ENCODE results near the gene DEAF1. TPM values are rescaled to one million over a fixed set of nuclear protein-coding genes. Genes with fewer than 3 reads are reported as not detected.
A peak's percentile ranks its signal among the peaks of the same experiment; 100 is the strongest.

DEAF1 gene
- total RNA-seq, 1 experiment from 2014 or later: 74.6 TPM

DNA sequence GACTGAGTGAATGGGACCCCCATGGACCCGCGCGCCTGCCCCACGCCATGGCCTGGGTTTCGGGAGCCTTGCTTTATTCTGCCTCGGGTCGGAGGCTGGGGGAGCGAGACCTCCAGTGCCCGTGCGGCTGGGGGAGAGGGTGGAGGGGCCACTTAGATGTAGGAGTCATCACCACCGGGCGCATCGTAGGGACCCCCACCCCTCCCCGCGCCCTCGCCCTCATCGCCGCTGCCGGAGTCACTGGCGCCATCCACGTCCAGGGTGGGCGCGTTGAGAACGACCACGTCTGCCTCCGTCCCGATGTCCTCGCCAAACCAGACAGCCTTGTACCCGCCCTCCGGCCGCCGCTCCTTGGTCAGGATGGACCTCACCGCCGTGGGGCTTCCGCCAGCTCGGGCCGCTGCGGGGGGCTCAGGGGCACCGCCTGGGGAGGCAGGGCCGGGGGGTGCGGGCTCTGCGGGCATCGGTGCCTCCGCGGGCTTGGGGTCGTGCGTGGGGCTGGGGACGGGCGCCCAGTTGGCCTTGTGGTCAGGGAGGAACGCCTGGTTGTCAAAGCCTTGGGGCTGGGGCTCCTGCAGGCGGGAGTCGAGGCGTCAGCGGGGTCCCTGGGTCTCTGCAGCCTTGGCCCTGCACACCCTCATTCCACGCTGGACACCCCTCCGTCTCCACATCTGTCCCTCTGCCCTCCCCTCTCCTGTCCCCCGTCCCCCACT is 77.7 kb downstream of the DEAF1 start:
- no peak for DNase-seq
- Histone ChIP-seq H3K27me3 (ENCODE audit: control insufficient read depth, insufficient read depth, low read length) (no peaks in the 10 kb centered on the region), H3K36me3 (replicated peaks; ENCODE audit: control insufficient read depth, insufficient read depth, low read length) (peaks cover 2% of the 10 kb centered on the region), H3K4me3 (ENCODE audit: insufficient read depth, low read depth, low read length) (no peak overlapping the region)

- peaks cover 3% of the 10 kb centered on the region for H3K36me3 ChIP-seq (replicated peaks; ENCODE audit: control insufficient read depth, insufficient read depth, low read length)
- H3K4me3 ChIP-seq (ENCODE audit: insufficient read depth, low read depth, low read length): no peak overlapping the region
- no peaks in the 10 kb centered on the region for H3K27me3 ChIP-seq (ENCODE audit: control insufficient read depth, insufficient read depth, low read length)
- no peak for DNase-seq
These were observed 78.5 kb downstream of the DEAF1 start for GRCh38 chr11:616320-617198.

- no peaks in the 10 kb centered on the region for H3K27me3 ChIP-seq (ENCODE audit: control insufficient read depth, insufficient read depth, low read length)
- H3K36me3 ChIP-seq (replicated peaks; ENCODE audit: control insufficient read depth, insufficient read depth, low read length): peaks cover 5% of the 10 kb centered on the region
- DNase-seq: peak; percentile 98
- H3K4me3 ChIP-seq (ENCODE audit: insufficient read depth, low read depth, low read length): peak within 1 kb of the TSS; percentile 58
These were observed 79.3 kb downstream of the DEAF1 start, which contains the start of gene IRF7 for GRCh38 chr11:615504-616319. Gene IRF7 (minus strand): TSS chr11:615950. CDS start chr11:615364, 586 bp downstream.

GRCh38 chr11:614623-615503 is 80.2 kb downstream of the DEAF1 start:
- no peak for DNase-seq
- H3K4me3 ChIP-seq (ENCODE audit: insufficient read depth, low read depth, low read length): peak overlapping the region; percentile 58

GRCh38 chr11:614021-614622 is 80.9 kb downstream of the DEAF1 start:
- DNase-seq: no peak
- Histone ChIP-seq H3K27me3 (ENCODE audit: control insufficient read depth, insufficient read depth, low read length) (no peaks in the 10 kb centered on the region), H3K36me3 (replicated peaks; ENCODE audit: control insufficient read depth, insufficient read depth, low read length) (peaks cover 14% of the 10 kb centered on the region), H3K4me3 (ENCODE audit: insufficient read depth, low read depth, low read length) (no peak overlapping the region)

More at GRCh38 chr11:614623-615503, 80.2 kb downstream of the DEAF1 start:
- Histone ChIP-seq H3K36me3 (replicated peaks; ENCODE audit: control insufficient read depth, insufficient read depth, low read length) (peaks cover 11% of the 10 kb centered on the region), H3K27me3 (ENCODE audit: control insufficient read depth, insufficient read depth, low read length) (no peaks in the 10 kb centered on the region)

GRCh38 chr11:613369-613968 is 81.6 kb downstream of the DEAF1 start:
- peak overlapping the region; percentile 9; the same call in 1 of the 2 replicates for H3K4me3 ChIP-seq (ENCODE audit: insufficient read depth, low read depth, low read length)
- H3K36me3 ChIP-seq (replicated peaks; ENCODE audit: control insufficient read depth, insufficient read depth, low read length): peaks cover 17% of the 10 kb centered on the region
- no peaks in the 10 kb centered on the region for H3K27me3 ChIP-seq (ENCODE audit: control insufficient read depth, insufficient read depth, low read length)
- DNase-seq: peak; percentile 99

GRCh38 chr11:612961-613300 is 82.1 kb downstream of the DEAF1 start:
- DNase-seq: no peak
- Histone ChIP-seq H3K36me3 (replicated peaks; ENCODE audit: control insufficient read depth, insufficient read depth, low read length) (peaks cover 17% of the 10 kb centered on the region), H3K4me3 (ENCODE audit: insufficient read depth, low read depth, low read length) (no peak overlapping the region), H3K27me3 (ENCODE audit: control insufficient read depth, insufficient read depth, low read length) (no peaks in the 10 kb centered on the region)

GRCh38 chr11:612201-612960 is 82.6 kb downstream of the DEAF1 start:
- Histone ChIP-seq H3K4me3 (ENCODE audit: insufficient read depth, low read depth, low read length) (no peak overlapping the region), H3K36me3 (replicated peaks; ENCODE audit: control insufficient read depth, insufficient read depth, low read length) (peaks cover 19% of the 10 kb centered on the region), H3K27me3 (ENCODE audit: control insufficient read depth, insufficient read depth, low read length) (no peaks in the 10 kb centered on the region)
- no peak for DNase-seq

DNA sequence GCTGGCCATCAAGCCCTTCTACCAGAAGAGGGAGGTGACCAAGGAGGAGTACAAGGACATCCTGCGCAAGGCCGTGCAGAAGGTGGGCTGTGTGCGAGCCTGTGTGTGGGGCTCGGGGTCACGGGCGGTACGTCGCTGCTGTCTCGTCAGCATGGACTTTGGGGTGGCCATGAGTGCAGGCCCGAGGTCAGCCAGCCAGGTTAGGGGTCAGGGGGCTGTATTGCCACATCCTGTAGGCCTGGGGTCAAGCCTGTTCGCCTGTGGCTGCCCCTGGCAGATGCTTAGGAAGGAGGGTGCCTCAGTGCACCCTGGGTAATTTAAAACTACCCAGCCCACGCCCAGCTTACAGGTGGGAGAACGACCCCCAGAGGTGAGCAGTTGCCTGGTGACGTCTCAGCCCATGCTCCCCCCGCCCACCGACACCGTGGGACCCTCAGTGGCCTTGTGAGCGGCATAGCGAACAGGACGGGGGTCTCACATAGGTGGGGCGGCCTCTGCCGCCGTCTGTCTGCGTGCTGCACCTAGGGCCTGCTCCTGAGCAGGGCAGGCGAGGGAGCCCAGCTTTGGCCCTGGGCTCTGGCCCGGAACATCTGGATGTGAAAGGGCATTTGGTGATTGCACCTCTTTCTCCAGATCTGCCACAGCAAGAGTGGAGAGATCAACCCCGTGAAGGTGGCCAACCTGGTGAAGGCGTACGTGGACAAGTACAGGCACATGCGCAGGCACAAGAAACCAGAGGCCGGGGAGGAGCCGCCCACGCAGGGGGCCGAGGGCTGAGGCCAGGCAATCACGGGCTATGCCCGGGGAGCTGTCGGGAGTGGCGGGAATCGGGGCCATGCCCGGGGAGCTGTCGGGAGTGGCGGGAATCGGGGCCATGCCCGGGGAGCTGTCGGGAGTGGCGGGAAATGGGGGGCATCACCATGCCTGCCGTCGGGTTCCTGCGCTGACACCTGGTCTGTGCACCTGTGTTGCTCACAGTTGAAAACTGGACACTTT is 83.7 kb downstream of the DEAF1 start:
- no peaks in the 10 kb centered on the region for H3K27me3 ChIP-seq (ENCODE audit: control insufficient read depth, insufficient read depth, low read length)

GRCh38 chr11:610146-610801 is 84.7 kb downstream of the DEAF1 start:
- DNase-seq: no peak
- Histone ChIP-seq H3K36me3 (replicated peaks; ENCODE audit: control insufficient read depth, insufficient read depth, low read length) (peaks cover 30% of the 10 kb centered on the region), H3K4me3 (ENCODE audit: insufficient read depth, low read depth, low read length) (no peak overlapping the region), H3K27me3 (ENCODE audit: control insufficient read depth, insufficient read depth, low read length) (no peaks in the 10 kb centered on the region)

More for the DNA sequence above, 83.7 kb downstream of the DEAF1 start:
- Histone ChIP-seq H3K4me3 (ENCODE audit: insufficient read depth, low read depth, low read length) (no peak overlapping the region), H3K36me3 (replicated peaks; ENCODE audit: control insufficient read depth, insufficient read depth, low read length) (peaks cover 24% of the 10 kb centered on the region)
- DNase-seq: no peak

GRCh38 chr11:609341-609811 is 85.6 kb downstream of the DEAF1 start:
- Histone ChIP-seq H3K36me3 (replicated peaks; ENCODE audit: control insufficient read depth, insufficient read depth, low read length) (peaks cover 36% of the 10 kb centered on the region), H3K27me3 (ENCODE audit: control insufficient read depth, insufficient read depth, low read length) (no peaks in the 10 kb centered on the region), H3K4me3 (ENCODE audit: insufficient read depth, low read depth, low read length) (no peak overlapping the region)
- no peak for DNase-seq

All from H7 (cell line).